Activated CD4-positive, alpha-beta memory T cell treated with anti-CD3 and anti-CD28 coated beads, Interleukin-2, amount 10 ng/mL, durations not matched to agents 7 days and 5 days (primary cell): Measurements from ENCODE around the gene CACTIN. TPM values are rescaled to one million over a fixed set of nuclear protein-coding genes. Genes with fewer than 3 reads are reported as not detected.
"Not testable (repeated sequence)": the region's sequence is repeated elsewhere in the genome, so short reads cannot be mapped to it uniquely, and the experiment has no call there.

Source experiments
- CTCF ChIA-PET: fragments of 350-600 bp; sonication (Branson Sonifier 250); formaldehyde crosslinking; loops from one replicate; lab custom pipeline; 2021; ENCODE audit warnings: antibody characterized with exemption, inconsistent platforms; lab: Charles Lee
- POLR2A ChIA-PET: fragments of 350-600 bp; sonication (Branson Sonifier 250); formaldehyde crosslinking; loops from one replicate; lab custom pipeline; 2021; ENCODE audit warnings: antibody characterized with exemption; lab: Charles Lee
- DNase-seq: peaks from one replicate; pipeline ENCODE4 v3.0.0-alpha.2; 2020
- H3K27ac Mint-ChIP-seq: one replicate; pipeline ENCODE4 v1.8.0; 2021; ENCODE audit warnings: mild to moderate bottlenecking, mixed read lengths
- H3K27me3 Mint-ChIP-seq: one replicate; pipeline ENCODE4 v1.8.0; 2021; ENCODE audit warnings: mixed read lengths
- H3K36me3 Mint-ChIP-seq: one replicate; pipeline ENCODE4 v1.8.0; 2021; ENCODE audit warnings: low read depth, mixed read lengths
- H3K4me1 Mint-ChIP-seq: one replicate; pipeline ENCODE4 v1.8.0; 2021; ENCODE audit warnings: mixed read lengths
- H3K4me3 Mint-ChIP-seq: one replicate; pipeline ENCODE4 v1.8.0; 2021; ENCODE audit warnings: mild to moderate bottlenecking, mixed read lengths
- H3K9me3 Mint-ChIP-seq: one replicate; pipeline ENCODE4 v1.8.0; 2021; ENCODE audit warnings: mixed read lengths
- total RNA-seq, 2 experiments: library from RNA; stranded (reverse); gene quantifications; one replicate each; pipeline ENCODE4 v1.2.3, GENCODE V29; 2021

Gene CACTIN
- total RNA-seq, 2 experiments from 2014 or later = 20.5 to 21.6 TPM

DNA sequence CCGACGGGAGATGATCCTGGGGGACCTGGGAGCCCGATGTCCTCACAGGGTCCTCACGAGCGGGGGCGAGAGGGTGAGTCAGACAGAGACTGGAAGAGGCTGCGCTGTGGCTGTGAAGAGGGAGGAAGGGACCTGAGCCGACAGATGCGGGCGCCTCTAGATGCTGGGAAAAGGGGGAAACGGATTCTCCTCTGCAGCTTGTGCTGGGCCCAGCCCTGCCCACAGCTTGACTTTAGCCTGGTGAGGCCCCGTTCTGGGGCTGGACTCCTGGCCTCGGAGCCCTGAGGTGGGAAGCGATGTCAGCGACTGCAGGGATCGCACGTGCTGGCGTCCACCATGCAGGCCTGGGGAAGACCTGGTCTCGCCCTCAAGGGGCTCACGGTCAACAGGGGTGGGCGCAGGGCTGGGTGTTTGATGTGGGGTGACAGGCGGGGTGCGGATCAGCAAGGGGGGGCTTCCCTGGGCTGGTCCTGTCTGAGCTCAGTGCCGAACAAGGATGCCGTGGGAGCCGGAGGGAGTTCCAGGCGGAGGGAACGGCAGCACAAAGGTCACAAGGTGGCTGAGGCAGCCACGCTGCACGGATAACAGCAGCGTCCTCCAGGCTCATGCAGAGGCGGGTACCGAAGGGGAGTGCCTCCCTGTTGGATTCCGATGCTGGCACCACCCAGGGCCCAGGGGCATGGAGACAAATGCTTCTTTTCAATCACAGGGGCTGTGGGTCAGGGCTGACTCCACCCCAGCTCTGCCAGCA, 41.9 kb upstream of the CACTIN start:
- CTCF ChIA-PET = no interaction called here
- peaks cover 18% of the 10 kb centered on the region for H3K4me1 Mint-ChIP-seq
- no peak overlapping the region for H3K4me3 Mint-ChIP-seq

DNA sequence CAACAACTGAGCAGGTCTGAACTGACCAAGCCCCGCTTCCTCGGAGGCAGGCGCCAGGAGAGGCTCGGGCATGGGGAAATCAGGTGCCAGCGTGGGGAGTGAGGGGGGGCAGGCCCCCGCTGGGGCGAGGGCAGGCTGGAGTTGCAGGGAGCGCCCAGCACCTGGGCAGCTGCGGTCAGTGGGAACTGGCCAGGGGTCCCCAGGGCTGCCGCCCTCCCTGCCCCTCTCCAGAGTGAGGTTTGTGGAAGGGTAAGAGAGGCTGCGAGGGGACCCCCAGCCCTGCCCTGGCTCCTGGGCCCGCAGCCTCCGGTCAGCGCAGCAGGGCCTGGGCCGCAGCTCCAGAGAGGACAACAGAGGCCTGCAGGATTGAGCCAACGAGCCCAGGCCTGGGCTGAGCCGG, 41.2 kb upstream of the CACTIN start:
- Mint-ChIP-seq H3K36me3 (peaks cover 4% of the 10 kb centered on the region), H3K9me3 (no peaks in the 10 kb centered on the region), H3K27ac (no peak overlapping the region), H3K4me1 (peaks cover 18% of the 10 kb centered on the region), H3K4me3 (no peak overlapping the region), H3K27me3 (no peaks in the 10 kb centered on the region)
- ChIA-PET CTCF (no interaction called here), POLR2A (interaction anchor here (0.5 kb wide), 1 partner anchor 119 kb away, joined by 3 read pairs; no protein-coding TSS in a partner anchor)
- no peak for DNase-seq

More for the DNA sequence above, 41.9 kb upstream of the CACTIN start:
- Mint-ChIP-seq H3K27me3 (no peaks in the 10 kb centered on the region), H3K27ac (no peak overlapping the region), H3K9me3 (no peaks in the 10 kb centered on the region), H3K36me3 (no peaks in the 10 kb centered on the region)
- POLR2A ChIA-PET = no interaction called here
- DNase-seq = no peak

DNA sequence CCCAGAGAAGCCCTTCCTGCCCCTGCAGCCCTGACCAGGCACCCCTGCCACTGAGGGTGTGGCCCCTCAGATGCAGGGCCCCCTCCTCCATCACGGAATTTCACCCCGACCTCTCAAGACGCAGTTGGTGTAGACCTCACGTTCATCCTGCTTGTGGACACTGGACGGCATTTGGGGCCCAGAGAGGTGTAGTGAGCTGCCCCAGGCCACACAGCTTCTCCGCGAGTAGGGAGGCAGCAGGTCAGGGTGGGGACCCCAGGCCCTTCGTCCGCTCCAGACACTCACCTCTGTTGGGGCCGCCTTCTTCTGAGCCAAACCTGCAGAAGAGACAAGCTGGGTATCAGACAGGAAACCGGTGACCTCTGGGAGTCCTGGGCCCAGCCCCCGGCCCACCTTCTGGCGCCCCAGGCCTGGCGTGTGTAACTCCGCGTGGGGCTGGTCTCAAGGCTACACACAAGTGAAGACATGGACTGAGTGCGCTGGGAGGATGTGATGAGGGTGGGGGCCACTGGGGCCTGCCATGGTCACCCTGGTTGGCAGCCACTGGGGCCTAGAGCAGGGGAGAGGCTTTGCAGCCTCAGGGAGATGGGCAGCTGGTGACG, 40.5 kb upstream of the CACTIN start:
- ChIA-PET CTCF (interaction anchor here (0.5 to 1.0 kb wide), 2 partner anchors 13 to 37 kb away, joined by 3 to 4 read pairs; no protein-coding TSS in a partner anchor), POLR2A (interaction anchor here (0.5 kb wide), 1 partner anchor 120 kb away, joined by 3 read pairs; no protein-coding TSS in a partner anchor)
- Mint-ChIP-seq H3K4me1 (peaks cover 15% of the 10 kb centered on the region), H3K27ac (no peak overlapping the region), H3K4me3 (no peak overlapping the region), H3K36me3 (peaks cover 4% of the 10 kb centered on the region), H3K27me3 (no peaks in the 10 kb centered on the region), H3K9me3 (no peaks in the 10 kb centered on the region)
- no peak for DNase-seq

DNA sequence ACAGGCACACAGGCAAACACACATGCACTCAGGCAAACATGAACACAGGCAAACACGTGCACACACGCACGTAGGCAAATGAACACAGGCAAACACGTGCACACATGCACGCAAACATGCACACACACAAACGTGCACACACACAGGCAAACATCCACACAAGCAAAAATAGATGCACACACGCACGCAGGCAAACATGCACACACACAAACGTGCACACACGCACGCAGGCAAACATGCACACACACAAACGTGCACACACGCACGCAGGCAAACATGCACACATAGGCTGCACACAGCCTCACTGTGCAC, 39.9 kb upstream of the CACTIN start:
- POLR2A ChIA-PET, H3K27me3 Mint-ChIP-seq, DNase-seq, H3K36me3 Mint-ChIP-seq, H3K27ac Mint-ChIP-seq, H3K4me1 Mint-ChIP-seq, H3K4me3 Mint-ChIP-seq, H3K9me3 Mint-ChIP-seq: not testable (repeated sequence)
- CTCF ChIA-PET = interaction anchor here (0.8 to 1.0 kb wide), 2 partner anchors 24 to 38 kb away, joined by 3 read pairs; no protein-coding TSS in a partner anchor

DNA sequence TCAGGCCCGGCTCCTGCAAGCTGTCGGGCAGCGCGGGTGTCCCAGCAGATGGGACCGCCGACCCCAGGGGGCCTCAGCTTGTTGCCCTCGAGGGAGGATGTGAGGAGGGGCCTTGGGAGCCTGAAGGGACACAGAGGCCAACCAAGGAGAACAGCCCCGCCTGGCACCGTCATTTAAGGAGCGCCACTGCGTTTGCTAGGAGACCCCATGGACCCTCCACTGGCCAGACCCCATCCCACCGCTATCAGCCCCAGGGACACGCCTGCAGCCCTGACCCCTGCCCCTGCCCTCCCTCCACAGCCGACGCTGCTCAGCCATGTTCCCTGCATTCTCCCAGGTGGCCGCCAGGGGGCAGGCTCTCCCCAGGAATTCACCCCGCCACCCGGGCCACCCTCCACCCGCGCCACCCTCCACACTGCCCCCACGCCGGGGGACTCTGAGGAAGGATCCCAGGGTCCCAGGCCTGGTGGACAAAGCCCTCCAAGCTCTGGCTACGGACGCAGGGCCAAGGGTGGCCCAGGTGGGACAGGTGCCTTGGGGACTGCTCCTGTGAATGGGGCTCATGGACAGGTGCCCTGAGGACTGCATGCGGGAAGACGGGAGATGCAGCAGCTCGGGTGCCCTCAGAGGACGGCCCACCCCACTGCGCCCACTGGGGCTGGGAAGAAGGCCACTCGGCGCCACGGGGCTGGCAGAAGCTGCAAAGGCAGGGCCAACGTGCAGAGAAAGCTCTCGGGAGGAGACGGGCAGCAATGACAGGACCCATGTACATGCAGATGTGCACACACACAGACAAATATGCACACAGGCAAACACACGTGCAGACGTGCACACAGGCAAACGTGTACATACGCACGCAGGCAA, 39.3 kb upstream of the CACTIN start:
- Mint-ChIP-seq H3K36me3 (peaks cover 8% of the 10 kb centered on the region), H3K4me1 (peaks cover 5% of the 10 kb centered on the region), H3K27ac (no peak overlapping the region), H3K27me3 (no peaks in the 10 kb centered on the region), H3K4me3 (no peak overlapping the region), H3K9me3 (no peaks in the 10 kb centered on the region)
- ChIA-PET POLR2A (no interaction called here), CTCF (interaction anchor here (0.8 to 1.1 kb wide), 3 partner anchors 25 to 41 kb away, joined by 3 to 4 read pairs (median 3); no protein-coding TSS in a partner anchor)
- DNase-seq = peak; percentile 77

DNA sequence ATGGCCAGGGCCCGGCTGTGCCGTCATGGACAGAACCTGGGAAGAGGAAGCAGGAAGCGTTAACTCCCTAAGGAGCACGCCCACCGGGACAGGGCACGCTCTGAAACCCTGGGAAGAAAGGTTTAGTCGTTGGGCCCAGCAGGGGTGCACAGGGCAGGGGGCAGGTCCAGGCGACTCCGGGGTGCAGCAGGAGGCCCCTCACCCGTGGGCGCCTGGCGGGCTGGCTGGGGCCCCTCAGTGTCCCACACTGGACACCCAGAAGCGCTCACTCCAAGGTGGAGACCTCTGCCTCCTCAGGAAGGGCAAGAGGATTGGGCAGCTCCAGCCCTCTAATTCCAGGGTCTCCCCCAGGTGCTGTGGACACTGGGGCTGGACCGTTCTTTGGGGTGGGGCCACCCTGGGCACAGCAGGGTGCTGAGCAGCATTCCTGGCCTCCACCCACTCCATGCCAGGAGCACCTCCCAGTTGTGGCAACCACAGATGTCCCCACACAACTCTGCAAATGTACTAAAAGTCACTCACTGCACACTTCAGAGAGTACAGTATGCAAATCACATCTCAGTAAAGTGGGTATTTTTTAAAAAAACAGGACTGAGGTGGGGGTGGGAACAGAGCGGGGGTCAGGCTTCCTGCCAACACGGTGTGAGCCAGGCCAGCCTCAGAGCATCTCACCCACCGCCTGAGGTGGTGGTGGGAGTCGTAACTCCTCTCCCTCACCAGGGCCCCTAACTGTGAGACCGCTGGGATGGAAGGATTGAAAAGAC, 38.5 kb upstream of the CACTIN start:
- H3K27ac Mint-ChIP-seq = no peak overlapping the region
- H3K4me3 Mint-ChIP-seq = no peak overlapping the region
- ChIA-PET POLR2A (no interaction called here), CTCF (interaction anchor here (1.1 kb wide), 1 partner anchor 42 kb away, joined by 4 read pairs; no protein-coding TSS in a partner anchor)
- H3K9me3 Mint-ChIP-seq = no peaks in the 10 kb centered on the region
- H3K36me3 Mint-ChIP-seq = peaks cover 11% of the 10 kb centered on the region
- H3K4me1 Mint-ChIP-seq = peaks cover under 1% of the 10 kb centered on the region
- H3K27me3 Mint-ChIP-seq = no peaks in the 10 kb centered on the region
- no peak for DNase-seq

DNA sequence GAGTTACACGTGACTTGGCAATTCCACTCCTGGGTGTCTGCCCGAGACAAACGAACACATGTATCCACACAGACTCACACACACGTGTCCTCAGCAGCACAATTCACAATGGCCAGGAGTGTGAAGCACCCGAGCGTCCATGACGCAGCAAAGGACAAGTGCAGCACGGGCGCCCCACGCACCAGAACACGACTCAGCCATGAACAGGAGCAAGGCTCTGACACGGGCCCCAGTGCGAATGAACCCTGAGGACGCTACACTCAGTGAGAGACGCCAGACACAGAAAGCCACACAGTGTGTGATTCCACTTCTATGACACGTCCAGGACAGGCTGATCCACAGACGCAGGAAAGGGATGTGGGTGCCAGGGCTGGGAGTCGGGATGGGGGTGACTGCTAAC, 37.2 kb upstream of the CACTIN start:
- H3K4me3 Mint-ChIP-seq = no peak overlapping the region
- POLR2A ChIA-PET = no interaction called here
- CTCF ChIA-PET = no interaction called here
- DNase-seq = no peak
- H3K27me3 Mint-ChIP-seq = no peaks in the 10 kb centered on the region
- no peak overlapping the region for H3K27ac Mint-ChIP-seq
- H3K9me3 Mint-ChIP-seq = no peaks in the 10 kb centered on the region
- no peaks in the 10 kb centered on the region for H3K4me1 Mint-ChIP-seq
- peaks cover 11% of the 10 kb centered on the region for H3K36me3 Mint-ChIP-seq

DNA sequence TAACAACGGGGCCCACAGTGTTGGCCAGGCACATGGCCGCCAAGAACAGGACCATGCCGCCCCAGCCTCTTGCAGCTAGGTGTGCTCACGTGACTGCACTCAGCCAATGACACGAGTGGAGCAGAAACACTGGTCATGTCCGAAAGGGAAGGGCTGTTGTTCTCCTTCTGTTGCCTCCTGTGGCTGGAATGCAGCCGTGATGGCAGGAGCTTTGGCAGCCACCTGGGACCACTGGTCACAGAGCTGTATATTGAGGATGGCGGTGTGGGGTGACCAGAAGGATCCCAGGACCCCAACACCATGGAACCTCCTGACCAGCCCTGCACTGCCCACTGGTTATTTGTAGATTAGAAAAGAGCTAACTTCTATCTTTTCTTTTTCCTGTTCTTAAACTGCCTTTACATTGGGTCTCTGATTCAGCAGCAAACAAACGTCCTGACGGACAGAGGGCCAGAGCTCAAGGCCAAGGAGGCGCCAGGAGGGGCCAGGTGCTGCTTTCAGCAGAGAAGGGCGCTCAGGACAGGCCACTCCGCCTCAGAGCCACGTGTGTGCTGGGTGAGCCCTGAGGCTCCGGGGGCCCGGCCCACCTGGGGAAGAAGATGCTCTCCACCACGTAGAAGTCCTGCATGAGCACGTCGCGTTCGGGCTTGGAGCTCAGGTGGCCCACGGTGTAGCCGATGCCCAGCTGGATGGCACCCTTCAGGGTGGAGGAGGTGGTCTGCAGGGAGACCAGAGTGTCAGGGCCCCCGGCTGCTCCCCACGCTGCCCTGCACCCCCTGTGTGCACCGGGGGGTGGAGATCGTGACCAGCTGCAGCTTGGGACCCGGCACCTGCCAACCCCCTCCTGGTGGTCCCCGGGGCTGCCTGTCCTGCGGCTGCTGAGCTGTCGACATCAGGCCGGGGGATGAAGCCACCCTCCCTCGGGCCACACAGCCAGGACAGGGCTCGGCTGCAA, 35.0 kb upstream of the CACTIN start:
- no peak for DNase-seq
- no peaks in the 10 kb centered on the region for H3K9me3 Mint-ChIP-seq
- no peaks in the 10 kb centered on the region for H3K27me3 Mint-ChIP-seq
- peaks cover 16% of the 10 kb centered on the region for H3K36me3 Mint-ChIP-seq
- H3K27ac Mint-ChIP-seq = no peak overlapping the region
- ChIA-PET CTCF (interaction anchor here (1.0 to 1.5 kb wide), 2 partner anchors 12 to 34 kb away, joined by 3 to 4 read pairs; no protein-coding TSS in a partner anchor), POLR2A (interaction anchor here (0.7 kb wide), 1 partner anchor 38 kb away, joined by 3 read pairs; the partner anchor contains the start of gene PIP5K1C)
- H3K4me1 Mint-ChIP-seq = no peaks in the 10 kb centered on the region
- H3K4me3 Mint-ChIP-seq = no peak overlapping the region

DNA sequence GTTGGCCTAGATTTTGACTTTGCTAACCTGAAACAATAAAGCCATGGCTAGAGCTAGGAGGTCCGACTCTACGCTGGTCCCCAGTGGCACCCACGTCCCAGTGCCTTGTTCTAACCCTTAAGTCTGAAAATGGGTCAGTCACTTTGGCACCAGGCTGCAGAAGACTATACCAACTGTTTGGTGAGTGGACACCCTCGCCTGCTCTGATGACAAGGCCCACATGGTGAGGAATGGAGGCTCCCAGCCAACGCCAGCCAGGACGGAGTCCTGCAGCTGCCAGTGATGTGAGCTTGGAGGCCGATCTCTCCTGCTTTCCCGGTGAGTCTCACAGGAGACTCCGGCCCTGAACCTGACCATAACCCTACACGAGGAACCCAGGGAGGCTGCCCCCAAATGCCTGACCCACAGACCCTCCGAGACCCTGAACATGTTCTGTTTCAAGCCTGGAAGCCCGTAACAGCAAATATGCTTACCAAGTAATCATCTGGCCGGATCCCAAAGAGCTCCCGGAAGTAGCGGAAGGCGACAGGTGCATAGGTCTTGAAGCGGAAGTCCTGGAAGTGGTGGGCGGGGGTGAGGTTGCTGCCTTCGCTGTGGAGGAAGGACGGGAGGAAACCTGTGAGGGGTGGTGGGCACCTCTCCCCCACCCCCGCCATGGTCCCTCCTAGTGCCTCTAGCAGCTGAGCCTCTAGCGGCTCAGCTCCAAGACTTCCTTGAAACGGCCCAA, 34.1 kb upstream of the CACTIN start:
- Mint-ChIP-seq H3K27me3 (no peaks in the 10 kb centered on the region), H3K27ac (no peak overlapping the region), H3K9me3 (no peaks in the 10 kb centered on the region), H3K4me1 (no peaks in the 10 kb centered on the region), H3K36me3 (peaks cover 16% of the 10 kb centered on the region), H3K4me3 (no peak overlapping the region)
- CTCF ChIA-PET = interaction anchor here (1.0 kb wide), 1 partner anchor 13 kb away, joined by 3 read pairs; no protein-coding TSS in a partner anchor
- DNase-seq = no peak
- POLR2A ChIA-PET = interaction anchor here (0.7 kb wide), 1 partner anchor 39 kb away, joined by 3 read pairs; the partner anchor contains the start of gene PIP5K1C

DNA sequence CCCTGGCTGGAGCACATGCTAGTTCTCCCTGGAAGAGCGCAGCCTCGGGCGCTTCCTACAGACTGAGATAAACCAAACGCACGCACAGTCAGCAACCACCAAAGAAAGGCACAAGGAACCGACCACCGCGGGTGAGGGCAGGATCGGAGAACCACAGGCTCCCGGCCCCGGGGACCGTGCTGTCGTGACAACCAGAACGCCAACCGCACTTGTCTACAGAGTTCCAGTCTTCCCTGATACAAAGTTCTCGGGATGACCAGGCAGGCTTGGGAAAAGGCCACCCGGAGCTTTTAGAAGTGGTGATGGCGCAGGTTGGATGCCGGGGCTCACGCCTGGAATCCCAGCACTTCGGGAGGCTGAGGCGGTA, 33.1 kb upstream of the CACTIN start:
- H3K36me3 Mint-ChIP-seq = peaks cover 16% of the 10 kb centered on the region
- no peaks in the 10 kb centered on the region for H3K27me3 Mint-ChIP-seq
- H3K4me3 Mint-ChIP-seq = no peak overlapping the region
- no peak overlapping the region for H3K27ac Mint-ChIP-seq
- CTCF ChIA-PET = no interaction called here
- POLR2A ChIA-PET = no interaction called here
- DNase-seq = no peak
- H3K4me1 Mint-ChIP-seq = no peaks in the 10 kb centered on the region
- H3K9me3 Mint-ChIP-seq = no peaks in the 10 kb centered on the region
